HG03280 (cell line): ENCODE data around the gene RUFY3.
"Not testable (repeated sequence)": the region's sequence is repeated elsewhere in the genome, so short reads cannot be mapped to it uniquely, and the experiment has no call there.

Source experiments
- ATAC-seq: cut with Tn5 transposase; IDR thresholded peaks from one replicate; pipeline ENCODE4 v1.9.1; 2021; ENCODE audit warnings: mild to moderate bottlenecking, moderate library complexity; ENCODE audit not compliant: unreplicated experiment

Gene RUFY3

GRCh38 chr4:70734971-70735370 lies 13.2 kb downstream of the RUFY3 start:
- no peak for ATAC-seq

GRCh38 chr4:70735915-70736314 lies 14.2 kb downstream of the RUFY3 start:
- not testable (repeated sequence) for ATAC-seq

- no peak for ATAC-seq
These were observed 15.2 kb downstream of the RUFY3 start for GRCh38 chr4:70737006-70737405.

- ATAC-seq: no peak
These were observed 15.6 kb downstream of the RUFY3 start for GRCh38 chr4:70737409-70737808.

GRCh38 chr4:70739496-70740337 lies 18.0 kb downstream of the RUFY3 start:
- no peak for ATAC-seq

GRCh38 chr4:70741867-70742658 lies 20.3 kb downstream of the RUFY3 start:
- ATAC-seq: no peak

- no peak for ATAC-seq
These were observed 22.0 kb downstream of the RUFY3 start for GRCh38 chr4:70743731-70744130.

GRCh38 chr4:70746179-70746839 lies 24.5 kb downstream of the RUFY3 start:
- ATAC-seq: no peak

- ATAC-seq: no peak
These were observed 26.1 kb downstream of the RUFY3 start for GRCh38 chr4:70747874-70748273.

GRCh38 chr4:70749313-70749712 lies 27.5 kb downstream of the RUFY3 start:
- peak; percentile 78 for ATAC-seq

- no peak for ATAC-seq
These were observed 30.5 kb downstream of the RUFY3 start for GRCh38 chr4:70752236-70752635.

- no peak for ATAC-seq
These were observed 31.9 kb downstream of the RUFY3 start for GRCh38 chr4:70753630-70754029.

GRCh38 chr4:70754470-70754869 lies 32.7 kb downstream of the RUFY3 start:
- ATAC-seq: peak; percentile 62

- ATAC-seq: no peak
These were observed 33.4 kb downstream of the RUFY3 start for GRCh38 chr4:70754990-70755688.

GRCh38 chr4:70759126-70759525 lies 37.4 kb downstream of the RUFY3 start:
- no peak for ATAC-seq

GRCh38 chr4:70759627-70760026 lies 37.9 kb downstream of the RUFY3 start:
- ATAC-seq: no peak

- ATAC-seq: no peak
These were observed 38.9 kb downstream of the RUFY3 start for GRCh38 chr4:70760662-70761061.

GRCh38 chr4:70761276-70761816 lies 39.6 kb downstream of the RUFY3 start:
- ATAC-seq: no peak

GRCh38 chr4:70765368-70765767 lies 43.6 kb downstream of the RUFY3 start:
- ATAC-seq: no peak

GRCh38 chr4:70768301-70768948 lies 46.7 kb downstream of the RUFY3 start:
- no peak for ATAC-seq
